GM12872 (cell line): Measurements from ENCODE around the gene NXPH3.

Experiments used
- TF ChIP-seq, protein P1 (sequence below): IDR thresholded peaks from 3 replicates; pipeline ENCODE4 v1.5.1; 2011; ENCODE audit warnings: low read depth, mild to moderate bottlenecking, low read length, moderate library complexity; ENCODE audit not compliant: insufficient read depth

NXPH3 gene

DNA sequence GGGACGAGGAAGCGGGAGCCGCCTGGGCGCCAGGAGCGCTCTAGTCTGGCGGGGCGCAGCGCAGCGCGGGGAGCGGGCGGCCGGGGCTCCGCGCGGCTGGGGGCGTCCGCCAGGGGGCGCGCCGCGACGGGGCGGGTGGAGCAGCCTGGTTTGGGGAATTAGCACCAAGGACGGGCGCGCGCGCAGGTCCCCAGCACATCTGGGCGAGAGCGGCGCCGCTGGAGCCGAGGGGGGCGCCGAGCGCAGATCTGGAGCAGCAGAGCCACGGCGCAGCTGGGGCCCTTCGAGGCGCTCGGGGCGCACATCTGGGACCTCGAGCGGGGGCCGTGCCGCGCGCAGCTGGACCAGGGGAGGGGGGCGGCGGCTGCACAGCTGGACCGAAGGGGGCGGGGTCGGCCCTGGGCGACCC, at the start of gene NXPH3:
Gene NXPH3, plus strand, starts transcription at position 193 of the 409 bp plus-strand sequence. CDS start 349 bp downstream, outside the sequence.
- TF ChIP-seq, protein P1, sequence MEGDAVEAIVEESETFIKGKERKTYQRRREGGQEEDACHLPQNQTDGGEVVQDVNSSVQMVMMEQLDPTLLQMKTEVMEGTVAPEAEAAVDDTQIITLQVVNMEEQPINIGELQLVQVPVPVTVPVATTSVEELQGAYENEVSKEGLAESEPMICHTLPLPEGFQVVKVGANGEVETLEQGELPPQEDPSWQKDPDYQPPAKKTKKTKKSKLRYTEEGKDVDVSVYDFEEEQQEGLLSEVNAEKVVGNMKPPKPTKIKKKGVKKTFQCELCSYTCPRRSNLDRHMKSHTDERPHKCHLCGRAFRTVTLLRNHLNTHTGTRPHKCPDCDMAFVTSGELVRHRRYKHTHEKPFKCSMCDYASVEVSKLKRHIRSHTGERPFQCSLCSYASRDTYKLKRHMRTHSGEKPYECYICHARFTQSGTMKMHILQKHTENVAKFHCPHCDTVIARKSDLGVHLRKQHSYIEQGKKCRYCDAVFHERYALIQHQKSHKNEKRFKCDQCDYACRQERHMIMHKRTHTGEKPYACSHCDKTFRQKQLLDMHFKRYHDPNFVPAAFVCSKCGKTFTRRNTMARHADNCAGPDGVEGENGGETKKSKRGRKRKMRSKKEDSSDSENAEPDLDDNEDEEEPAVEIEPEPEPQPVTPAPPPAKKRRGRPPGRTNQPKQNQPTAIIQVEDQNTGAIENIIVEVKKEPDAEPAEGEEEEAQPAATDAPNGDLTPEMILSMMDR, result peak; percentile 32; the same call in 1 of the 3 replicates

DNA sequence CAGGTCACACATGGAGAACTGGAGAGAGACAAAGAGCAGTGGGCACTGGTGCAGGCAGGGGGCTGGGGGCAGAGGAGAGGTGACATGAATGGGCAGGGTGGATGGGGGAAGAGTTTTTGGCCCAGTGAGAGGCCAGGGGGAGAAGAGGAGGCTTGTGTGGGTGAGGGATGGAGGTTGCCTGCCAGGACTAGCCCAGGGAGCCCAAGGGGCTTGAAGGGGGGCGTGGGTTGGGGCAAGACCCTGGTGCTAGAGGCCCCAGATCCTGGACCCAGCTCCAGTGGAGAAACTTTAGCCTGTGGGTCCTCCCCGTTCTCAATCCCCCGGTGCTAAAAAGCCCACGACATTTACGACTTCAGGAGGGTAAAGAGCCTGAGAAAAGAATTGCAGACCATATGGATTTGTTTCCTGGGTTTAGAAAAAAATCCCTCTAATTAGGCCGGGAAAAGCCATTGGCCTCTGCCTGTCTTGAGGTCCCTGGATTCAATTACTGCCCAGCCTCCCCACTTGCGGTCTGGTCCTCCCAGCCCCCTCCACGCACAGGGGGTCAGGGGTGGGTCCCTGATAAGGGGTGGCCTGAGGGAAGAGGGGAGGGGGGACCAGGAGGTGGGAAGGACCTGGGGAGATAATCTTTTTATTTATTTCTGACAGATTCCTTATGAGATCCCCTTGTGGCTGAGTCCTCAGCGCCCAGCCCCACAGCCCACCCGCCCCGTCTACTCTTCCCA, 47.6 kb upstream of the NXPH3 start:
- TF ChIP-seq, protein P1, result no peak

DNA sequence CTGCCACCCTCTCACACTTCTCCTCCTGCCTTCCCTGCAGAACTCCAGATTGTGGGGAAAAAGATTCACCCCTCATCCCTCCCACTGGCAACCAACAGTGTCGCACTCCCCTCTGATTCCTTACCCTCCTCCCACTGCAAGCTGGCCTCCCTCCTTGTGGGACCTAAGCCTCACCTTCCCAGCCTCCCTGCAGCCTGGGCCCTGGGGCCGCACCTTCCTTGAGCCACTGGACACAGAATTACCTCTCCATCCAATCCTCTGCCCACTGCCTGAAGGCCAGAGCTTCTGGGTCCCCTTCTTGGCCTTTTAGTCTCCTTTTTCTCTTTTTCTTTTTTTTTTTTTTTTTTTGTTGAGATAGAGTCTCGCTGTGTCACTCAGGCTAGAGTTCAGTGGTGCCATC, 46.7 kb upstream of the NXPH3 start:
- TF ChIP-seq, protein P1, result no peak

DNA sequence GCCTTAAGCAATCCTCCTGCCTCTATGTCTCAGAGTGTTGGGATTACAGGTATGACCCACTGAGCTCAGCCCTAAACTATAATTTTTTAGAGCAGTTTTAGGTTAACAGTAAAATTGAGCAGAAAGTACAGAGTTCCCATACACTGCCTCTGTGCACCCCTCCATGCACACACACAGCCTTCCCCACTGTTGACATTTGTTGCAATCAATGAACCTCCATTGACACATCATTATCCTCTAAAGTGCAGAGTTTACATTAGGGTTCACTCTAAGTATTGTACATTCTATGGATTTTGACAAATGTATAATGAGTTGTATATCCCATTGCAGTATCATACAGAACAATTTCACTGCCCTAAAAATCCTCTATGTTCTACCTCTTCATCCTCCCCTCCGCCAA, 45.6 kb upstream of the NXPH3 start:
- TF ChIP-seq, protein P1, result no peak

DNA sequence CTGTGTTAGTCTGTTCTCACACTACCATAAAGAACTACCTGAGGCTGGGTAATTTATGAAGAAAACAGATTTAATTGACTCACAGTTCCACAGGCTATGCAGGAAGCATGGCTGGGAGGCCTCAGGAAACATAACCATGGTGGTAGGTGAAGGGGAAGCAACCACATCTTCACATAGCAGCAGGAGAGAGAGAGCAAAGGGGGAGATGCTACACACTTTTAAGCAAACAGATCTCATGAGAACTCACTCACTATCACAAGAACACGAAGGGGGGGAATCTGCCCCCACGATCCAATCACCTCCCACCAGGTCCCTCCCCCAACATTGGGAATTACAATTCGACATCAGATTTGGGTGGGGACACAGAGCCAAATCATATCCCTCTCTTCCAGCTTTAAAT, 31.8 kb upstream of the NXPH3 start:
- TF ChIP-seq, protein P1, result no peak

DNA sequence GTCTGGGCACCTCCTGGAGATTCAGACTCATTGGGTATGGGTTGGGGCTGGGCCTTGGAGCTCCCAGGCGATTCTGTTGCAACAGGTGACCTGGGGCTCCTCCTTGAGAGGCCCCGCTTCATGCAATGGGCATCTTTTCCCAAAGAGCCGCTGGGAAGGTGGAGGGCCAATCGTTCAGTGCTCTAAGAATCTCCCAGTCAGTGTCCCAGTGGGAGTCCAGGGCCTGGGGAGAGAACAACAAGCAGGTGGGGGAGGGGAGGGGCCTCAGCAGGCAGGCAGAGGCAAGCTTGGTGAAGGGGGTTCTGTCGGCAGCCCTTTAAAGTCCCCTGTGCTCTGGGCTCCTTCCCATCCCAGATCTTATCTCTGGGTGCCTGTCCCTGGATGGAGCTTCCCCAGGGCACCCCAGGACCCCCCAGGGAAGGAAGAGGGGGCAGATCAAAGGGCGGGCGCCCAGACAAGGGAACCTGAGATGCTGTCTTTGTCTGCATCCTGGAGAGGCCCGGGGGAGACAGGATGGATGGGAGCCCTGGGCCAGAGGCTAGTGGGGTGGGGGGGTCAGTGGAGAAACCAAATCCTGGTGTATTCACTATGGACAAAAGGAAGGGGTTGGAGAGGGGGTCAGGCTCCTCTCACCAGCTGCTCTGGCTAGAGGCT, 30.5 kb upstream of the NXPH3 start:
- TF ChIP-seq, protein P1, result no peak

DNA sequence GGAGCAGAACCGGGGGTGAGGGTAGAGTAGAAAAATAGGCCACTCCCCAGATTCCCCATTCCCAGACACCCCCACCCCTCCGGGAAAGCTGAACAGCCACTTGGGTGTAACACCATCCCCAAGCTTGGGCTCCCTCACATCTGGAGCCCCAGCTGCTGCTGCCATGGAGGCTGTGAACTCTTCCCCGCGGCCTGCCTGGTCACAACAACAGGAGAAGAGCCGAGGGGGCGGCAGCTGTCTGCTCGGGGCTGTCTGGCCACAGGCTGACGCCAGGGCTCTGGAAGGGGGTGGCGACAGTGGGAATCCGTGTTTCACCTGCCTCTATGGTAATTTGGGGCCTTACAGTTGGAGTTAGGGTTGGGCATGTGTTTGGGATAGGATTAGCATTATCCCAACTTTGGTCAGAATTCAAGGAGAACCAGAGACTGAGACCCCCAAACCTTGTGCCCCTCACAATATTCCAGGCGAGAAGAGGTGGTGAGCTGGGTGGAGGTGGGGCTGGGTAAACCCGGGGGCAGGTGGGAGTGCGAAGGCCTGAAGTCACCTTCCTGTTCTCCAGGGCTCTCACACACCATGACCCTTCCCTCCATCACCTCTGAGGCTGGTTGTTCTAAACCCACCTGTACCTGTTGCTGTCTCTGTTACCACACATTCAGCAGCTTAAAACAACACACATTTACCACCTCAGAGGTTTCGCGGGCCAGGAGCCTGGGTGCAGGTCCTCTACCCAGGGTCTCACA, 29.7 kb upstream of the NXPH3 start:
- TF ChIP-seq, protein P1, result no peak
